HEK293T (cell line): ENCODE results near the gene WASHC2C.
"Not testable (repeated sequence)": the region's sequence is repeated elsewhere in the genome, so short reads cannot be mapped to it uniquely, and the experiment has no call there.

ENCODE experiments used
- FOXA1 ChIP-seq: fragments of 450-650 bp; IDR thresholded peaks from 2 replicates; pipeline ENCODE4 v1.6.1; 2016; ENCODE audit warnings: mild to moderate bottlenecking
- FOXM1 ChIP-seq: fragments of 450-650 bp; IDR thresholded peaks from 2 replicates; pipeline ENCODE4 v1.6.1; 2017; ENCODE audit warnings: mild to moderate bottlenecking, borderline replicate concordance
- SP1 ChIP-seq: fragments of 450-650 bp; IDR thresholded peaks from 2 replicates; pipeline ENCODE4 v1.6.1; 2017

DNA sequence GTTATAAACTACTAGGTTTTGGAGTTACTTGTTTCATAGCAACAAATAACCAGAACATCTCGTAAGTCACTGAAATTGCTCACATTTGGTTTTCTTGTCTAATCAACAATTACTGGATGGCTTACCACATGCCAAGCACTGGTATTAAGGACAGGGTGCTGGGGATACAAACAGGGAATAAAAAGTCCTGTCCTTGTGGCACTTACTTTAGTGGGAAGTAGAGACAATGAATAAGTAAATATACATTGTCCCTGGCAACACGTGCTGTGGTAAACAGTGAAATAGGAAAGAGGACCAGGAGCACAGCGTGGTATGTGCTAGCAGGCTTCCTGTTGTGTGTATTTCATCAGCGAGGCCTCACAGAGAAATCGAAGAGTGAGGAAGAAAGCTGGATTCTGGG lies 15.8 kb upstream of the WASHC2C start:
- TF ChIP-seq FOXM1, FOXA1, SP1: not testable (repeated sequence)
